Stimulated activated CD4-positive, alpha-beta T cell treated with anti-CD3 and anti-CD28 coated beads, TNF-alpha, amount 100 ng/mL, for 4 hours (primary cell): ENCODE data around the gene KSR1.
"Not testable (repeated sequence)": the region's sequence is repeated elsewhere in the genome, so short reads cannot be mapped to it uniquely, and the experiment has no call there.

Experiments
- DNase-seq, 3 experiments: peaks; one replicate each; pipeline ENCODE4 v3.0.0-alpha.2; 2020; ENCODE audit warnings: low read depth in 3 of 3

KSR1 gene

DNA sequence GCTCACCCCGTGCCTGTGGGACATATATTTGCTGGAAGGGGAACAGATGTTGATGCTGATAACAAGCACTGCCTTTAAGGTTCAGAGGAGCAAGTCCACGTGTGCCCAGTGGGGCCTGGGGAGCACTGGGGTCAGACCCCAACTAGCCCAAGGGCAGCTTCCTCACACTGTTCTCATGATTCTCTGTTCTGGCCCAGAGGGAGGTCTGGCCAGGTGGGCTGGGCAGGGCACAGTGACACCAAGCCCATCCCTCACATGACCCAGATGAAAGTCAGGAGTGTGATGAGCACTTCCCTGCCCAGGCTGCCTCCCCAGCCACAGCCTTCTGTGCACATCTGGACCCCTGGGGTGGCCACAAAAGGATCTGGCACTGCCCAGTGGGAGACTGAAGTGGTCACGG, 29.8 kb upstream of the KSR1 start:
- not testable (repeated sequence) for DNase-seq

DNA sequence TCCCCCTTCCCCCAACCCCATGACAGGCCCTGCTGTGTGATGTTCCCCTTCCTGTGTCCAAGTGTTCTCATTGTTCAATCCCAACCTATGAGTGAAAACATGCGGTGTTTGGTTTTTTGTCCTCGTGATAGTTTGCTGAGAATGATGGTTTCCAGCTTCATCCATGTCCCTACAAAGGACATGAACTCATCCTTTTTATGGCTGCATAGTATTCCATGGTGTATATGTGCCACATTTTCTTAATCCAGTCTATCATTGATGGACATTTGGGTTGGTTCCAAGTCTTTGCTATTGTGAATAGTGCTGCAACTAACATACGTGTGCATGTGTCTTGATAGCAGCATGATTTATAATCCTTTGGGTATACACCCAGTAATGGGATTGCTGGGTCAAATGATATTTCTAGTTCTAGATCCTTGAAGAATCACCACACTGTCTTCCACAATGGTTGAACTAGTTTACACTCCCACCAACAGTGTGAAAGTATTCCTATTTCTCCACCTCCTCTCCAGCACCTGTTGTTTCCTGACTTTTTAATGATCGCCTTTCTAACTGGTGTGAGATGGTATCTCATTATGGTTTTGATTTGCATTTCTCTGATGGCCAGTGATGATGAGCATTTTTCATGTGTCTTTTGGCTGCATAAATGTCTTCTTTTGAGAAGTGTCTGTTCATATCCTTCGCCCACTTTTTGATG, 28.9 kb upstream of the KSR1 start:
- not testable (repeated sequence) for DNase-seq

DNA sequence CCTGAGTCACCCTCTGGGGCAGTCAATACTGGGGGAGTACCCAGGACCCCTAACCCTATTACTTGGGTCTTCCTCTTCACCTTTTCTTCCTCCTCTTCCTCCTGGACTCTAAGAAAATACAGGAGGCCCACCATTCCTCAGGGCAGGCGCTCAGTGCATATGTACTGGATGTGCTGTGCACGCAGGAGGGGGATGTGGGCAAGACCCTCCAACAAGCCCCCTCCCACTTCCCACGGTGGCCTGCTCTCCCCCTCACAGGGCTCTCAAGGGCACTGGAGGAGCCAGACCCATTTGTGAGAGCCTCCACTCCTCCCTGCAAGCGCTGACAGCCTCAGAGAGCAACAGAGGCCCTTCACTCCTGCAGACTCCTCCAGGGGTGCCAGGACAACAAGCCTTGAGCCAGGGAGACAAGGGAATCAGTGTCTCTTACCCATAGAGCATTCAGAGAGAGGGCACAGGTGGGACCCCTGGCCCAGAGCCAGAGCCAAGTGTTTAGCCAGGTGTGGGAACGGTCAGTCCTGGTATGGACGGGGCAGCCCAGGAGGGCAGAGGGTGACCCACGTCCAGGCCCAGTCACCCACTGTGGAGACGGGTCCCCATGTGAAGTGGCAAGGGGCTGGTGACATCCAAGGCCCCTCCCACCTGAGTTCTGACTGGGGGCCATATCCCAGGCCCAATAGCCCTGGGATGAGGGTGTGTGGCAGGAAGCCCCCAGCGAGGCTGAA, 27.3 kb upstream of the KSR1 start:
- DNase-seq: no peak

DNA sequence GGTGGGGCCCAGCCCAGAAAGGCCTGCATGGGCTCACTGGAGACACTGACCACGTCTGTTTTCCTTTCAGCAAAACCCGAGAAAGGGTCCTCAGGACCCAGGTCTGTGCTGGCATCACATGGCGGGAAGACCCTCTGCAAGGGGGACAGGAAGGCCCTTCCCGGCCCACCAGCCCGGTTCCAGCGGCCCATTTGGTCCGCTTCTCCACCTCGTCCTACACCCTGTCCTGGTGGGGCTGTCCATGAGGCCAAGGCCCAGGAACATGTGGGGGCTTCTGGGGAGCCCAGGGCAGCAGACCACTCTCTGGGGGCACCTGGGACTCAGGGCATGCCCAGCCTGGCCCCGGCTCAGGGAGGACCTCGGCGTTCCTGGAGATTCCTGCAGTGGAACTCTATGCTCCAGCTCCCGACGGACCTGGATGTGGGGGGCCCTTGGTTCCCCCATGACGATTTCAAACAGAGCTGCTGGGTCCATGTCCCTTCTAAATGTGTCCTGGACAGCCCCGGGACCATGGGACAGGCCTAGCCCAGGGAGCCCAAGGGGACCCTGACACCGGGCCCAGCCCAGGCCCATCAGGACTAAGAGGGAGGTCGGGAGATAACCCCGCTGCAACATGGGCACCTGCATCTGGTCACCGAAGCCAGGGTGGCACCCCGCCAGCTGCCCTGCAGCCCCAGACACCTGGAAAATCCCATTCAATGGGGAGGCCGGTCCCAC, 26.4 kb upstream of the KSR1 start:
- no peak for DNase-seq

DNA sequence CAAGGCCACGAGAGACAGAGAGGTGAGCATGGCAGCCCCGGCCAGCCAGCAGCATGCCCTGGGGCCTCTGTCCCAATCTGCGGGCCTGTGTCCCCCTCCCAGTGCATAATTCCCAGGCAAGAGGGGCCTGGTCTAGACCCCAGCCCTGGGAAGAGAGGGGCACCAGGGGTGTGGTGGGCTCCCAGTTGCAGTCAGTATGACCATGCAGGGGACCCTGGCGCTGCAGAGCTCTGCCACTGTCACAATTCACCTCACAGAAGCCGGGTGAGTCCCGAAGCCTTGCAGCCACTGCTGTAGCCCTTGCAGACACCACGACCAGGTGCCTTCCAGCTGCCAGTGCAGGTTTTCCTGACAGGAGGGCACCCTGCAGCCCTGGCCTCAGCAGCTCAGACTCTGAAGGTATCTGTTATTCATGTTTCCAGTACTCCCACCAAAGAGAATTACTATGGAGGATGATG, 25.8 kb upstream of the KSR1 start:
- DNase-seq: no peak

DNA sequence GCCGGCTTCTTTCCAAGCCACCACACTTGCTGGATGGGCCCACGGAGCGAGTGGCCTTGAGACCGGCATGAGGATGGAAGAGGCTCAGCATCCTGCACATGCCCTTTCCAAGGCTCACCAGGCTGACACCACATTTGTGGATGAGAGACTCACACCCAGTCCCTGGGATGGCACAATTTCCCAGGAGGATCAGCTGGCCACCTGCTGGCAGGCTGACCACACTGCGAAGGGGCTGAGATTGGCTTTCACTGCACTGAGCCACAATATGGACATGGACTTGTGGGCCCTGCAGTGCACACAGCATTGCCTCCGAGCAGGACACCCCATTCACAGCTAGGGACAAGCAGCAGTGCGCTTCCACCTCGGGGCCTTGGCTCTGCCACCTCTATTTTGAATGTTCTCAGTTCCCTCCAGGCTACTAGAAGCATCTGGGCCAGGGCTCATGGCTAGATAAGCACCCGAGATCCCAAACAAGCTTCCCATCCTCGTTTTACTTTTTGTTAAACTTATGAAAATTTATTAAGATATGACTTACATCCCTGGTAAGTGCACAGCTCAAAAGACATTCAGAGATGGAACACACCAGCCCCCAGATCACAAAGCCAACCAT, 25.3 kb upstream of the KSR1 start:
- DNase-seq: no peak

DNA sequence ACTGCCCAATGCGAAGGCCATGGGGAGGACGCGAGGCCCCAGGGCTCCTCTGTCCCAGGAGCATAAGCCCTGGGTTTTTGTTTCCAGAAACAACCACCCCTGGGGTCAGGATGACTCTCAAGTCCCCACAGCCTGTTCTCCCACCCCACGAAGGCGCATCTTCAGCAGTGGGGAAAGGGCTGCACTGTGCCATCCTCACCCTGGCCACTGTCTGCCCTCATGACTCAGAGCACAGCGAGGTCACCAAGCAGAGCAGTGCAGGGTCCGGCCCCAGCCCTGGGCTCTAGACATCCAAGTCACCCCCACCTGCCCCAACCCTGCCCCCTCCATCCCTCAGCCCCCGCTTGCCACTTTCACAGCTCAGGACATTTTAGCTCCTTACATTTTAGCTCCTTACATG, 22.7 kb upstream of the KSR1 start:
- no peak for DNase-seq

DNA sequence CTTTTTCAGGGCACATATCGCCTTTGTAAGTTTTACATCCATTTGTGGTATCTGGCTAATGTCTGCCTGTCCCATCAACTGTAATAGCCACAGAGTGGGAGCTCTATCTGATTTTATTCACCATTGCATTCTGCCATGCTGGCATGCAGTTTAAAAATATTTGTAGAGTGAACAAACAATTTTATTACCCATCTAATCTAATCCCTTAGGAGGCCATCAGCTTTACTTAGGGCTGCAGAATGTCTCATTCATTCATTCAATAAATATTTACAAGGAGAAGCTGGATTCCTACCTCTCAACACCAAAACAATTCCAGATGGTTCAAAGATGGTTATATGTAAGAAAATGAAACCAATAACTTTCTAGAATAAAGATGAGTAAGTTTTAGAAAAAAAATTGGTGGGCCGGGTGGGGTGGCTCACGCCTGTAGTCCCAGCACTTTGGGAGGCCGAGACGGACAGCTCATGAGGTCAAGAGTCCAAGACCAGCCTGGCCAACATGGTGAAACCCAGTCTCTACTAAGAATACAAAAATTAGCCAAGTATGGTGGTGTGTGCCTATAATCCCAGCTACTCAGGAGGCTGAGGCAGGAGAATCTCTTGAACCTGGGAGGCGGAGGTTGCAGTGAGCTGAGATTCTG, 20.7 kb upstream of the KSR1 start:
- not testable (repeated sequence) for DNase-seq

DNA sequence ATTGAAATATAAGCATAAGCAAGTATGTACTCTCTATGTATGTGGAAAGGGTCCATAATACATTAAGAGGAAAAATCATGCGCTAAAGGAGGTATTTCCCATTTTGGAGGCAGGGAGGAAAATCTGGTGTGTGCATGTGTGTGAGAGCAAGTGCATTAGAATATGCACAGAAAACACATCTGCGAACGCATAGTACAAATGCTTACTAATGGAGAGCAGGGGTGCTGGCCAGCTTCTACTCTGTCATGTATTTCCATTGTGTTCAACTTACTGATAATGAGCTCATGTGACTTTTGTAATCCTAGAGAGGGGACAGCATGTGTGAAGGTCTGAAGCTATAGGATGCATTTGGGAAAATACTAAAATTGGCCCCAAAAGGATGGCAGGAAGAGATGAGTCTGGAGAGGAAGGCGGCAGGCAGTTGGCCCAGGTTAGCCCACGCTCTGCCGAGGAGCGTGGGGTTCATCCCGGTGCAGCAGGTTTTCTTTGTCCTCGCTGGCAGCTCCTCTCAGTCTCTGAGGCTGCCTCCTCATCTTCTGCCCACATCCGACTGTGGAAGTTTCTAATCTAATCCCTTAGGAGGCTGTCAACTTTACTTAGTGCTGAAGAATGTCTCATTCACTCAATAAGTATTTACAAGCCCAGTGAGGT, 17.8 kb upstream of the KSR1 start:
- no peak for DNase-seq

DNA sequence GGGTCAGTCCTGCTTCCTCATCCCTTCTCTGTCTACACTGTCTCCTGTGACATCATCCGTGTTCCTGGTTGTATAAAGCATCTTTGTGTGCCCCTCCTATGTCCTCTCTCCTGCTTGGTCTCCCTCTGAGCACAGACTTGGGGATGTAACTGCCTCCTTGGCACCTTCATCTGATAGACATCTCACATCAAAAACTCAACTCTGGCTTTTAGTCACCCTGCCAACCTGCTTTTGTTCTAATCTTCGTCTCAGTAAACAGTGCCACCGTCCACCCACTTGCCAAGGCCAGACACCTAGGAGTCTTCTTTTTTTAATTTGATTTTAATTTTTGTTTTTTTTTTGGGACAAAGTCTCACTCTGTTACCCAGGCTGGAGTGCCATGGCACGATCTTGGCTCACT, 16.9 kb upstream of the KSR1 start:
- no peak for DNase-seq

DNA sequence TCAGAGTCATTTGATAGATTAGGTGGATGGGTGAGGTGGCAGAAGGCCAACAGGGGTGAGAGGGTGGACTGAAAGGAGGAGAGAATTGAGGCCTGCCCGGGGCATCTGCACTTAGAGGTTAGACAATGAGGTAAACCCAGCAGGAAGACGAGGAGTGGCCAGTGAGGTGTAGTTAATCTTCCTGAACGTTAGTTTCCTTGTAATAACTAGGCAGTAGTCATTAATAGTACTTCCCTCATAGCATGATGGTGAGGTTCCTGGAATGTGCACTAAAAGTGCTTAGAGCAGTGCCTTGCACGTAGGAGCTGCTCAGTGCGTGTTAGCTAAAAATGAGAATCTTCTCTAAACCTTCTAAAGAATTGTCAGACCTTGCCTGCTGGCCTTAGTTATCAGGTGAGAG, 13.5 kb upstream of the KSR1 start:
- no peak for DNase-seq

DNA sequence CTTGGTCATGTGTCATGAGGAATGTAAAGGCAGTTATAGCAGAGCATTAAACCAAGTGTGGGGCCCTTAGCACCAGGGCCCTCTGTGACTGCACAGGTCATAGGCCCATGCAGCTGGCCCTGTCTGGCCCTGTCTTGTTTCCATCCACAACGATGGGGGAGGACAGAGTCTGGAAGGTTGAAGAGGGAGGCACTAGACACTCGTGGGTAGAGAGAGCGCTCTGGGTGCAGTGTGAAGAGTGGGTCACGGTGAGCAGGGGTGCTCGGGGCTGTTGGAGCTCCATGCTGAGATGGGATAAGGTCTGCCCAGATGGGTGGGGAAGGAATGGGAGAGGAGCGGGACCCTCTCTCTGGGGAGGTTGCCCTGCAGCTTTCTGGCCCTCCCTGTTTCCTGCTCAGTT, 12.8 kb upstream of the KSR1 start:
- no peak for DNase-seq

DNA sequence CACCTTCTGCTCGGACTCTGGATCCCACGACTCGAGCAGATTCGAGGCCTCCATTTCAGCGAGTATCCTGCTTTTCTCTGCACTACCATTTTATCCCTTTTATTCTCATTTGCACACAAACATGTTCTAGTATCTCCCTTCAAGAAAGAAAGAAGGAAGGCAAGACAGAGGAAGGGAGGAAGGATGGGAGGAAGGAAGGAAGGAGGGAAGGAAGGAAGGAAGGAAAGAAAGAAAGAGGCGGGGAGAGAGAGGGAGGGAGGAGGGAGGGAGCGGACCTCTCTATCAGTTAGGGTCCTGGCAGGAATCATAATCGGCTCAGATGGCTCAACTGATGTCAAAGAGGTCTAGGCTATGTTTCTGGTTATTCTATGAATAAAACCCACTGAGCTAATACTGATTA, 10.3 kb upstream of the KSR1 start:
- no peak for DNase-seq

DNA sequence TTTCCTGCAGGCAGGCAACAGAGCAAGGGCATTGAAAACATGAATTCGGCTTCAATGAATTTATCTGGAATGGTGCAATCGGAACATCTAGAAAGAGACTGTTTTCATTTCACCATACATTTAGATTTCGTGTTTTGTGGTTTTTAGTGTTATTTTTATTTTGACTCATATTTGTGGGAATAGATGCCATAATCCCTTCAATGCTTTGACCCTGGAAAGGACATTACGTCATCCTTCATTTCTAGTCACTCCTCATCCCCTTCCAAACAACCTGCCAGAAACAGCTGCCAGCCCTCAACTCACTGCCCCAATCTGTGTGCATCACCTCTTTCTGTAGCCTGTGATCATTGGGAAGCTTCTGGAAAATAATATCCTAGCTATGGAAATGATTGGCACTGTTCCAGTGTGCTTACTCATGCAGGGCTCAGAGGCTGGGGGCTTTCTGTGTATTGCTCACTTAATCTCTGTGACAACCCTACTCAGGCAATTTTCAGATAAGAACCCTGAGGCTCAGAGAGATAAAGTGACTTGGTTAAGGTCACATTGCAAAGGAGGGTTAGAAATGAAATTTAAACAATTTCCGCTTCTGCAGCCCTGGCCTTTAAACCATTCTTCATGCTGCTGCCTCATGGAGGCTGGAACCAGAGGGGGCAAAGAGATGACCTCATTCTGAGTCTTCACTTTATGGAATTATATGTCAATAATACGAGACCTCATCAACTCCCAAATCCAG, 9.5 kb upstream of the KSR1 start:
- no peak for DNase-seq

DNA sequence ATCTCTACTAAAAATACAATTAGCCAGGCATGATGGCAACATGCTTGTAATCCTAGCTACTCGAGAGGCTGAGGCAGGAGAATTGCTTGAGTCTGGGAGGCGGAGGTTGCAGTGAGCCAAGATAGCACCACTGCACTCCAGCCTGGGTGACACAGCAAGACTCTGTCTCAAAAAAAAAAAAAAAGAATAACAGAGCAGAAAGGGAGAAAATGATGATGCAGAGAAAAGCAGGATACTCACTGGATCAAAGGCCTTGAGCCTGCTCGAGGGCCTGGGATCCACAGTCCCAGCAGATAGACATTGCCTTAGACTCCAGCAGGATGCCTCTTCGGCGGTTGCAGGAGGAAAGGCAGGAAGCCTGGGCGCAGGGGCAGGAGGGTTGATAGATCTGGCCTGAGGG, 7.7 kb upstream of the KSR1 start:
- not testable (repeated sequence) for DNase-seq

DNA sequence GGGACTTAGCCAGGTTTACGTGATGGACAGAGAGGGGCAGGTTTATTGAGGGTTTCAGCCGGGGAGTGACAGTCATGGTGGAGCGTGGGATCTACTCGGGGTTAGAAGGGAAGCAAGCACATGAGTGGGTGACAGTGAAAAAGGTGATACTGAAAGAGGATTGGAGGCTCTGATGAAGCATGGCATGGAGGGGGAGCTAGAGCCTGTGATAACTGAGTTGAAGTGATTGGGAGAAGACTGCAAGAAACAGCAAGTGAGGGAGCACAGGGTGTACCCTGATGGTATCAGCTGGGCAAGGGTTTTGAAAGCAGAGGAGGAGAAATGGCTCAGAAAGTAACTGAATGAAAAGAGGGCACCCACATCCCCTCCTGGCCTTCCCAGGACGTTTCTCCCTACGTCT, 6.7 kb upstream of the KSR1 start:
- DNase-seq: no peak

DNA sequence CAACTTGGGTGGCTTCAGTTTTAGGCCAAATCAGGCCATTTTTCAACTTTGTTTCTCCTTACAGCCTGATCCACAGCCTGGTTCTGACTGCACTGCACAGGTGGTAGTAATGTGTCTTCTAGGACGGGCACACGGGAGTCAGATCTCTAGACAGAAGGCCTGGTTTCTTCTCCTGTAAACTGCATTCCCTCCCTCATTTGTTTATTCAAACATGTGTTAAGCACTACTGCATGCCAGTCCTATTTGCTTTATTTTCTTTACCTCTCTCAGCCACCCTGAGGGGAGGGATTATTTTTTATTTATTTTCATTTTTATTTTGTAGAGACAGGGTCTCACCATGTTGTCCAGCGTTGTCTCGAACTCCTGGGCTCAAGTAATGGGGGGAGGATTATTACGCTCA, 6.3 kb upstream of the KSR1 start:
- DNase-seq: no peak

DNA sequence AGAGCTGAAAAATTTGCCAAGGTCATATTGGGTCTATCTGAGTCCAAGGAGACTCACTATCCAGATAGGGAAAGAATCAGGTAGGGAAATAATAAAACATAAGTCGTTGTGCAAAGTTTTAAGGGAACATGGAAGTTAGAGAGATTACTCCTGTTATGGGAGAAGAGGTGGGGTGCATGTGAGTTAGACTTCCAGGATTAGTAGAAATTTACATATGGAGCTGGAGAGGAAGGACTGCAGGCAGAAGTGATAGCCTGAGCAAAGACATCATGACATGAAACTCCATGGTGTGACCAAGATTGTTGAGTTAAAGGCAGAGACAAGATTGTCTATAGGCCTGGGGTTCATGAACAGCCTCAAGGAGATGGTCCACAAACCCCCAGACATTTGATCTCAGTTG, 5.8 kb upstream of the KSR1 start:
- DNase-seq: no peak

DNA sequence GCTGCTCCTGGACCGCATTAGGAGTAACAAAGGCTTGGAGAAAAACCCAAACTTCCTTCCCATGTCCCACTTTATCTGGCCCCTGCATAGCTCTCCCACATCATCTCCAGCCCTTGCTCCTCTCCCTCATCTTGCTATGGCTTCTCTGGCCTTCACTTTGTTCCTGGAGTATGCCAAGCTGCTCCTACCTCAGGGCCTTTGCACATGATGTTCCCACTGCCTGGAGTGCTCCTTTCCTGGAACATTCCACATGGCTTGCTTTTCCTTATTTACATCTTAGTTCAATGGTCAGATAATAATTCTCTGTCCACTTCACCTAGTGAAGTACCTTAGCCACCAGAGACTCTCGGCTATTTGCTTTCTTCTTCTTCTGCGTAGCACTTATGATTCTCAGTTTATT, 4.3 kb upstream of the KSR1 start:
- no peak for DNase-seq

DNA sequence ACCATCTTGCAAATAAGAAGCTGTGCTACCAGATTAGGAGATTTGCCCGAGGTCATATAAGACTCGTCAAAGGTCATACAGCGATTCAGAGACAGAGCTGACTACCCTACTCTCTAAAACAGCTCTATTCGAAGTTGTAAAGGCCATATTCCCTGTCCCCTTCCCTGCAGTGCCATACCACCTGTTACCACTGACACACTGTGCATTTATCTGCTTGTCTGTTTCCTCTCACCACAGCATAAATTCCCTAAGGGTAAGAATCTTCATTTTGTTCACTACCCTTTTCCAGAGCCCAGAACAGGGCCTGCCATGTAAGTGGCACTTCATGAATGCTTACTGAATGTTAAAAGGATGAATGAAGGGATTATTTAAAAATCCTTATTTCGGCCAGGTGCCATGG, 3.4 kb upstream of the KSR1 start:
- no peak for DNase-seq

DNA sequence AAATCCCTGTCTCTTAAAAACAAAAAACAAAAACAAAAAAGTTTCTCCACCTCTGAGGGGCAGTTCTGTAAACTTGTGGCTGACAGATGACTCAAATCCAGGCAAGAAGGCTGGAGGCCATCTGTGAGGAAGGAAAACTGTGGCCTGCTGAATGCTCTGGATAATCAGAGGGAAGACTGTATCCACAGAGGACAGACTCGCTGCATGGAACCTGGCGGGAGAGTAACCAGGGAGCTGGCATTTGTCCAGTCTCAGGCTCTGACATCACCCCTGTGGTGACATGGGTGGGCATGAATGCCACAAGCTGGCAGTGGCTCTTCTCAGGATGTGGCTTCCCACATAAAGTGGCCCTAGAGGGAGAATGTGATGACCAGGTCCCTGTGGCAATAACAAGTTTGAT, 2.8 kb upstream of the KSR1 start:
- no peak for DNase-seq
